Nephron progenitor cell (in vitro differentiated cells): ENCODE data around the gene CCDC85B.

Source experiments
- DNase-seq: peaks from one replicate; pipeline ENCODE4 v3.0.0; 2021
- H3K27ac Mint-ChIP-seq: 2 replicates; pipeline ENCODE4 v1.8.0; 2021; ENCODE audit warnings: mild to moderate bottlenecking, moderate library complexity, mixed read lengths
- H3K27me3 Mint-ChIP-seq: 2 replicates; pipeline ENCODE4 v1.8.0; 2021; ENCODE audit warnings: mild to moderate bottlenecking, low read depth, mixed read lengths; ENCODE audit not compliant: poor library complexity
- H3K36me3 Mint-ChIP-seq: 2 replicates; pipeline ENCODE4 v1.8.0; 2021; ENCODE audit warnings: low read depth, mixed read lengths
- H3K4me1 Mint-ChIP-seq: 2 replicates; pipeline ENCODE4 v1.8.0; 2021; ENCODE audit warnings: mixed read lengths
- H3K4me3 Mint-ChIP-seq: 2 replicates; pipeline ENCODE4 v1.8.0; 2021; ENCODE audit warnings: mild to moderate bottlenecking, moderate library complexity, mixed read lengths
- H3K9me3 Mint-ChIP-seq: 2 replicates; pipeline ENCODE4 v1.8.0; 2021; ENCODE audit warnings: mild to moderate bottlenecking, moderate library complexity, mixed read lengths
- CTCF ChIP-seq: fragments of 200-600 bp; sonication (generic); IDR thresholded peaks from 2 replicates; pipeline ENCODE4 v1.5.0; 2021; ENCODE audit warnings: antibody characterized with exemption

The CCDC85B gene

GRCh38 chr11:65899356-65900124 is 9.1 kb downstream of the CCDC85B start:
- H3K4me3 Mint-ChIP-seq: peak overlapping the region; percentile 66
- TF ChIP-seq CTCF: no peak
- peaks cover 25% of the 10 kb centered on the region for H3K4me1 Mint-ChIP-seq
- peaks cover 4% of the 10 kb centered on the region for H3K9me3 Mint-ChIP-seq
- no peaks in the 10 kb centered on the region for H3K36me3 Mint-ChIP-seq
- peaks cover 94% of the 10 kb centered on the region for H3K27me3 Mint-ChIP-seq
- H3K27ac Mint-ChIP-seq: no peak overlapping the region
- DNase-seq: peak; percentile 48

- TF ChIP-seq CTCF: no peak
- Mint-ChIP-seq H3K27me3 (peaks cover 97% of the 10 kb centered on the region), H3K27ac (no peak within 1 kb of the TSS), H3K9me3 (peaks cover 4% of the 10 kb centered on the region), H3K4me1 (peaks cover 25% of the 10 kb centered on the region), H3K36me3 (no peaks in the 10 kb centered on the region), H3K4me3 (peak within 1 kb of the TSS; percentile 66)
- DNase-seq: peak; percentile 74
Measured at GRCh38 chr11:65900125-65900898, 9.8 kb downstream of the CCDC85B start, which contains the start of gene FOSL1. Gene FOSL1 (minus strand): TSS chr11:65900388. CDS start chr11:65900339, 49 bp downstream.

- no peak for DNase-seq
- peaks cover 4% of the 10 kb centered on the region for H3K9me3 Mint-ChIP-seq
- TF ChIP-seq CTCF: no peak
- H3K27me3 Mint-ChIP-seq: peaks cover 95% of the 10 kb centered on the region
- H3K27ac Mint-ChIP-seq: no peak overlapping the region
- H3K4me1 Mint-ChIP-seq: peaks cover 25% of the 10 kb centered on the region
- no peaks in the 10 kb centered on the region for H3K36me3 Mint-ChIP-seq
- H3K4me3 Mint-ChIP-seq: peak overlapping the region; percentile 62
Measured at GRCh38 chr11:65900899-65901180, 10.4 kb downstream of the CCDC85B start.

DNA sequence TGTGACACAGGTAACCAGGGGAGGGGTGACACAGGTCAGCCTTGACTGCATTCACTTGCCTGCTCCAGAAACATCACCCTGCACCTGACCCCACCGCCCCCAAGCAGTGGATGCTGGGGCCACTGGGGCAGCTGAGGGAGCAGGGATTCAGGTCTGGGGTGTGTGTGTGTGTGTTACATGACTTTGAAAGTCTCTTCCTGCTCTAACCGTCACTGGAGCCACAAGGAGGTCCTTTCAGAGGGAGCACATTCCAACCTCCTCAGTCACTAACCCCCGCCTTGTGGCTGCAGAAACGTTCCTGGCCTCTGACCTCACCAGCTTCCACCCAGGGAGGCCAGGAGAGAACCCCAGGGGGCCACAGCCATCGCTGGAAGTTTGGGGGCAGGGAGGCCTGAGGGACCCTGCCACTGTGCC is 12.6 kb downstream of the CCDC85B start:
- H3K9me3 Mint-ChIP-seq: peaks cover 4% of the 10 kb centered on the region
- DNase-seq: no peak
- peaks cover 94% of the 10 kb centered on the region for H3K27me3 Mint-ChIP-seq
- H3K27ac Mint-ChIP-seq: no peak overlapping the region
- H3K4me3 Mint-ChIP-seq: no peak overlapping the region
- H3K4me1 Mint-ChIP-seq: peaks cover 25% of the 10 kb centered on the region
- no peak for TF ChIP-seq CTCF
- H3K36me3 Mint-ChIP-seq: no peaks in the 10 kb centered on the region

DNA sequence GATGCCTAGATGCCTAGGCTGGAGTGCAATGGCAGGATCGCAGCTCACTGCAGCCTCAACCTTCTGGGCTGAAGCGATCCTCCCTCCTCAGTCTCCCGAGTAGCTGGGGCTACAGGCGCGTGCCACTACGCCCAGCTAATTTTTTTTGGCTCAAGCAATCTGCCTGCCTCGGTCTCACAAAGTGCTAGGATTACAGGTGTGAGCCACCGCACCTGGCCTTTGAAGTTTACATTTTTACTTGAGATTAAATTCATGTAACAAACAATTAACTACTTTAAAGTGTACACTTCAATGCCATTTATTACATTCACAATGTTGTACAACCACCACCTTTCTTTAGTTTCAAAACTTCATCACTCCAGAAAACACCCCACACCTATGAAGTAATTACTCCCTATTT is 13.2 kb downstream of the CCDC85B start:
- Mint-ChIP-seq H3K27me3 (peaks cover 94% of the 10 kb centered on the region), H3K4me1 (peaks cover 24% of the 10 kb centered on the region), H3K4me3 (no peak overlapping the region), H3K9me3 (peaks cover 2% of the 10 kb centered on the region), H3K36me3 (no peaks in the 10 kb centered on the region), H3K27ac (no peak overlapping the region)
- no peak for DNase-seq
- TF ChIP-seq CTCF: no peak
